K562 (cell line): ENCODE data around the gene SYS1. TPM values are rescaled to one million over a fixed set of nuclear protein-coding genes. Genes with fewer than 3 reads are reported as not detected.

Experiments used
- ARID1B ChIP-seq: fragments of 450-650 bp; IDR thresholded peaks from 2 replicates; pipeline ENCODE4 v1.6.1; 2016; ENCODE audit warnings: antibody characterized with exemption, mild to moderate bottlenecking, inconsistent platforms
- CLOCK ChIP-seq: fragments of 250-450 bp; sonication (Bioruptor Pico); IDR thresholded peaks from 2 replicates; pipeline ENCODE4 v1.4.0; 2020; ENCODE audit warnings: mild to moderate bottlenecking, moderate library complexity, borderline replicate concordance
- E4F1 ChIP-seq: fragments of 250-450 bp; sonication (Bioruptor Pico); IDR thresholded peaks from 2 replicates; pipeline ENCODE4 v1.5.0; 2021; ENCODE audit warnings: mild to moderate bottlenecking, borderline replicate concordance
- FOXK1 ChIP-seq: sonication (generic); formaldehyde crosslinking; IDR thresholded peaks from 2 replicates; pipeline ENCODE4 v1.8.0; 2022; ENCODE audit warnings: missing genetic modification reagents, mild to moderate bottlenecking, borderline replicate concordance
- GTF3C2 ChIP-seq: IDR thresholded peaks from 3 replicates; pipeline ENCODE4 v1.6.1; 2011; ENCODE audit warnings: borderline replicate concordance, mild to moderate bottlenecking, moderate library complexity; ENCODE audit not compliant: insufficient read length; ENCODE audit errors: extremely low read depth
- HMGN3 ChIP-seq: IDR thresholded peaks from 2 replicates; pipeline ENCODE4 v1.6.1; 2011; ENCODE audit warnings: borderline replicate concordance, low read depth, mild to moderate bottlenecking, mixed read lengths, low read length; ENCODE audit not compliant: insufficient read length; ENCODE audit errors: extremely low read depth
- KAT2B ChIP-seq: IDR thresholded peaks from one replicate; pipeline ENCODE4 v1.6.1; 2012; ENCODE audit warnings: low read depth, mild to moderate bottlenecking, control low read depth, inconsistent platforms, low read length, moderate library complexity
- MTA2 ChIP-seq: fragments of 450-650 bp; IDR thresholded peaks from 2 replicates; pipeline ENCODE4 v1.6.1; 2016; ENCODE audit warnings: low read depth
- MTA3 ChIP-seq: fragments of 450-650 bp; formaldehyde crosslinking; IDR thresholded peaks from 2 replicates; pipeline ENCODE4 v1.6.1; 2017; ENCODE audit warnings: mild to moderate bottlenecking, borderline replicate concordance
- PYGO2 ChIP-seq: fragments of 450-650 bp; IDR thresholded peaks from 2 replicates; pipeline ENCODE4 v1.6.1; 2016; ENCODE audit warnings: mild to moderate bottlenecking, missing genetic modification characterization, moderate library complexity, missing compliant biosample characterization
- SNIP1 ChIP-seq: fragments of 450-650 bp; IDR thresholded peaks from 2 replicates; pipeline ENCODE4 v1.7.1; 2017; ENCODE audit warnings: low read depth, mild to moderate bottlenecking
- ZBTB17 ChIP-seq: fragments of 450-650 bp; formaldehyde crosslinking; IDR thresholded peaks from 2 replicates; pipeline ENCODE4 v1.4.0; 2020; ENCODE audit warnings: mild to moderate bottlenecking
- ZNF316 ChIP-seq: fragments of 450-650 bp; IDR thresholded peaks from 2 replicates; pipeline ENCODE4 v1.6.1; 2016
- ZNF592 ChIP-seq: fragments of 450-650 bp; IDR thresholded peaks from 2 replicates; pipeline ENCODE4 v1.6.1; 2017; ENCODE audit warnings: antibody characterized with exemption, mild to moderate bottlenecking
- polyA plus RNA-seq, 8 experiments: library from polyadenylated mRNA; depleted of rRNA in 4 of 8; stranded (reverse) in 5 of 8; unstranded in 3 of 8; fragments of >200 nt; fragmentation: Nextera tagmentation in 2 of 8; fragmentation: Illumina TruSeq in 1 of 8; extraction: Ambion mirVana in 2 of 8; extraction: Trizol in 1 of 8; gene quantifications; 2 replicates each; pipeline versions ENCODE4 v1.2.1 to v1.2.3, GENCODE V29; 2011 to 2014; ENCODE audit warnings: inconsistent platforms in 1 of 8, missing spikeins in 1 of 8
- total RNA-seq, 7 experiments: library from RNA; depleted of rRNA in 6 of 7; stranded (reverse); fragments of >200 nt in 6 of 7; fragmentation: Illumina TruSeq in 2 of 7; extraction: Trizol in 2 of 7; gene quantifications; 2 replicates each; pipeline versions ENCODE4 v1.2.1 to v1.2.3, GENCODE V29; 2011 to 2021; ENCODE audit warnings: low replicate concordance in 1 of 7

The SYS1 gene
- total and polyA plus RNA-seq, 9 of the 15 experiments (the other 6 are each of a cell fraction or from before 2014, with no cell fraction given): 11.1 to 25.2 (median 17.5) TPM

GRCh38 chr20:45362804-45363610 is at the start of gene SYS1 (continued):
- TF ChIP-seq HMGN3 (peak; percentile 49), ARID1B (peak; percentile 42; the same call in 1 of the 2 replicates), E4F1 (no peak), PYGO2 (tag) (no peak), CLOCK (CRISPR knock-in tag) (no peak), KAT2B (no peak), SNIP1 (peak; percentile 89), FOXK1 (CRISPR knock-in tag) (no peak), ZNF316 (no peak), MTA3 (peak; percentile 90; the same call in 1 of the 2 replicates), GTF3C2 (no peak), ZNF592 (no peak), ZBTB17 (CRISPR knock-in tag) (peak; percentile 74; the same call in 1 of the 2 replicates), MTA2 (no peak)
